GM21717 (cell line): Measurements from ENCODE around the gene CHRM3.
"Not testable (repeated sequence)": the region's sequence is repeated elsewhere in the genome, so short reads cannot be mapped to it uniquely, and the experiment has no call there.

ENCODE experiments used
- ATAC-seq: cut with Tn5 transposase; IDR thresholded peaks from one replicate; pipeline ENCODE4 v1.9.1; 2021; ENCODE audit warnings: mild to moderate bottlenecking, moderate library complexity; ENCODE audit not compliant: unreplicated experiment

Gene CHRM3

DNA sequence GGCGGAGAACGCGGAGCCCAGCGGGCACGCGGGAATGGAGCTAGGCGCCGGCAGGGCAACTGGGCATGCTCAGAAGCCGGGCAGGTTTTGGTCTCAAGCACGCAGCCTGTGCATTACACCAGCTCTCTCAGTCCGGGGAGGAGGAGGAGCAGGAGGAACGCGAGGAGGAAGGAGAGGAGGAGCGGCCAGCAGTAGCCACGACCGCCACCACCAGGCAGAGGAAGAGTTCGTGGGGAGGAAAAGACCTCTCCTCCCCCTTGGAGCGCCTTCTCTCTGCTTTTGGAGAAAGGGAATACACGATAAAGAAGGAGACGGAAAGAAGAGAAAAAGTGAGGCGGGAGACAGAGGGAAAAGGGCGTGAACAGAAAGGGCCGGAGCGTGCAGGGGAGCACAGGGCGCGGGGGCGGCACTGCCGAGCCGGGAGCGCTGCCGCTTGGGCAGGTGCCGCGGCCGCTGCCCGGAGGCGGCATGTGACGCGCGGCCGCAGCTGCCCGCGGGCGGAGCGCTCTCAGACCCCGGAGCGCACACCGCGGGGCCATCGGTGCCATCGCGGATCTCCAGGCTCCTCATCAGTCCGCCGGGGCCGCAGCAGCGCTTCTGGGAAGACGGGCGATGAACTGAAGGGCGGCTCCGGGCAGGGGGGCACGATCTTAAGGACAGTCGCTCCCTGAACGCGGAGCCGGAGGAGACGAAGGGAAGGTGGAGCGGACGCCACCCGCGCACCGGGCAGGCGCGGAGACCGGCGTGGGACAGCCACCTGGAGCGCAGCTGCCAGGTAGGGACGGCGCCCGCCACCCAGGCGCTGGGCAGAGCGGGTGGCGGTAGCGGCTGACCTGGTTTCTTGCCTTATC lies at the start of gene CHRM3:
Gene CHRM3, plus strand, starts transcription at position 116 of the 851 bp plus-strand sequence. CDS start 520,884 bp downstream, outside the sequence.
- ATAC-seq, result no peak

DNA sequence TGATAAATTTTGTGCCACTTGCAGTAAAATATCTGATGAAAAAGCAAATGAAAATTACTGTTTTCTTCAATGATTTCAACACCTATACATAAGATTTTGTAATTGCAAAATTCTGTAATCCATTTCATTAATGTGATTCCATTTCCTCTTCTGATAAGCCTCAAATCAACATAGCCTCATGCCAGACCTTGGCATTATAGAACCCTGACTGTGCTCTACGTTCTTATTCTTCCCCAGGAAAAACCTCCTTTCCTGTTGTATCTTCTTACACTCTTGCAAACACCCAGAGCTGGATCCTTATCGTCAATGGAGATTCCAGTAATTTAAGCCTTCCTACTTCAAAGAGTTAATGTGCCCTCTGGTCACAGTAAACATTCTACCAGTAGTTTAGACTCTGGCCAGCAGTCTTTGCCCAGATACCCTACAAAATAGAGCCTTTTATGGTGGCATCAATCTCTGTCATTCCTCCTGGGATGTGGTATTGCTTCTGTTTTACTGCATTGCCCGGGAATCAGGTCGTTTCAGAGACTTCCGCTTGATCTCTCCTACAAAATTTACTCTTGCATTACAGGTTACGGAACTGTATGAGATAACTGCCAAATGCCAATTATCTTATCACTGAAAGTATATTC lies 48.5 kb upstream of the CHRM3 start:
- no peak for ATAC-seq

DNA sequence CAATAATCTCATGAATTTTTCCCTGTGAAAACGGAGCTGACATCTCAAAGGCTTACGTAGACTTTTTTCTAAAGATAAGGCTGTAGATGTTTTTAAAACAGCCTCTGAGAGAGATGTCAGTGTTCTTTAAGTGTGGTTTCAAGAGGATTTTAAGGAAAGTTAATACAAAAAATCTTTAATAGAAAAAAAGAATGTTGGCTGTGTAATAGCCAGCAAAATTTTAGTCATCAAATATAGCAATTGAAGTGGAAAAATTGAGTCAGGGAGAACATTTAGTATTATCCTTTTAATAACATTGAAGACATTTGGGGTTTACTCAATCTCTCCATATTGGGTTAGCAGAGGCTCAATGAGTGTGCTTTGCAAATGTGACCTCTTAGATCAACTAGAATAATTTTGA lies 38.6 kb upstream of the CHRM3 start:
- no peak for ATAC-seq

DNA sequence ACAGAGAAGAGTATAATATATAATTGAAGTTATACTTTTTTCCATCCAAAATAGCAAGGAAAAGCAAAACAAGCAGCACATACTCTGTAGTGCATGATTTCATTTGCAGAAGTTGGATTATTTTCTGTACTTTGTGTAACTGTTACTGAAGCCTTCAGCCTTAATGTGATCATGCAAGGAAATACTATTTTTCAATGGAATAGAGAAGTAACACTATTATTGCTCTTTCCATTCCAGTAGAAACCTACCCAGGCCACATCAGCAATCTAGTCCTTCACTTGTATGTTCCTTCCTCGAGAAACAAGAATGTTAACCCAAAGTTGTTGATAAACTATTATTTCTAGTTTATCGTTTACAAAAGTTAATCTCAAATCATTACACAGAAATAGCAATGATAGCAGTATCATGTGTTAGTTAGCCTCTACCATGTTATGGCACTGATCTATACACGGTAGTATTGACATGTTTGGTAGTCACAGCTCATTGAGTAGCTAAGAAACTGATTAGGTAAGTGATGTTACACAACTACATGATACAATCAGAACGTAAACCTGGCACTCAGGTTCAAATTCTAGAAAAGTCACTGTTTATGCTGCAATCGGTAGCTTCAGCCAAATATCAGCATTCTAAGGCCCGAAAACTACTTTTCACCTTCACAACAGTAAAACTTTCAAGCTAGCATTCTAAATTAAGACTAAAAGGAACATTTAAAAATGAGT lies 37.6 kb upstream of the CHRM3 start:
- no peak for ATAC-seq

DNA sequence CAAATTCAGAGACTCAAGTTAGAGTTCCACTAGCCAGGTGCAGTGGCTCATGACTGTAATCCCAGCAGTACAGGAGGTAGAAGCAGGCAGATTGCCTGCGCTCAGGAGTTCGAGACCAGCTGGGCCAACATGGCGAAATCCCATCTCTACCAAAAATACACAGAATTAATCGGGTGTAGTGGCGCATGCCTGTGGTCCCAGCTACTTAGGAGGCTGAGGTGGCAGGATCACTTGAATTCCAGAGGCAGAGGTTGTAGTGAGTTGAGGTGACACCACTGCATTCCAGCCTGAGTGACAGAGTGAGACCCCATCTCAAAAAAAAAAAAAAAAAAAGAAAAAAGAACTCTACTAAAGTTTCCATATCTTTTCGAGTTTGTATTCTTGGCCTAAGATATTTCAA lies 36.7 kb upstream of the CHRM3 start:
- ATAC-seq, result no peak

DNA sequence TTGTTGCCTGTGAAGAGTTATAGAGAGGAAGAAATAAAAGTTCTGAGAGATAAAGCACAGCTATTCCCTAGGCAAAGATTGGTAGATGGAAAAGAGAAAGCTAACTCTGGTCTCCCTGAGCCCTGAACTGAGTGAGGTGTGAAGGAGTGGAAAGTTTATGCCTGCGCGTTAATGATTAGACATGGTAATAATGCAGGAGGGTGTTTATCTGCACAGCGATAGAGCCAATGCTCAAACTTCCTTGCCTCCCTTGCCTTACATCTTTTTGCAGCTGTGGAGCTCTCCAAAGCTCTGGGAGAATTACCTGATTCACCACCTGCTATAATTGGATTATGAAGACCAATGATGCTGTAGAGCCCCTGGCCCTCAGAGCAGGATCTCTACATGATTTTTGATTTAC lies 32.8 kb upstream of the CHRM3 start:
- ATAC-seq, result no peak

DNA sequence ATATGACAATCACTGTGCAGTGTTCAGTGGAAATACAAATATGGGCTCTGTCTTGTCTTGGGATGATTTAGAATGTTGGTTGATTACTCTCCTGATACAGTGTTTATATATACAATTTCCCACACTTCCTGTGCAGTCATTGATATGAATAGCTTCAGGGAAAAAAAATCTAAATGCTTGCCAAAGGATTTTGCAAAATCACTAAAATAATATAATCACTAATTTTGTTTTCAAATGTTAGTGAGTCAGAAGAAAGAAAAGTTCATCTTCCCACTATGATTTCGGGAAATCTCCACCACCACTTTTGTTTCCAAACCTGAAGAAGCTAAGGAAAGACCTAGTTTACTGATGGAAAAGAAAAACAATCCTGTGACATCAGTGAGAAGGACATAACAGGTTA lies 32.1 kb upstream of the CHRM3 start:
- ATAC-seq, result no peak

DNA sequence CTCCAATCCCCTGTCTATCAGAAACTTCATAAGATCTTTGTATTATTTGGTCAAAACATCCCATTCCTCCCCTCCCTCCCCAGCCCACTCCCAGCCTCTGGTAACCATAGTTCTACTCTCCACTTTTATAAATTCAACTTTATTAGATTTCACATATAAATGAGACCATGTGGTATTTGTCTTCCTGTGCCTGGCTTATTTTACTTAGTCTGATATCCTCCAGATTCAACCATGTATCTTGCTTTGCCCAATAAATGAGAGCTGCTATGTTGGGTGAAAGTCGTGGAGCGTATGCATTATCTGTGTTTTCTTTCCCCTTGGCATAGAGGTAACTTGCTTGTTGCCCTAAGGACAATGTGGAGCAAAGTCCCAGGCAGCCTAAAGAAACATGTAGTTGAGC lies 28.5 kb upstream of the CHRM3 start:
- ATAC-seq, result no peak

DNA sequence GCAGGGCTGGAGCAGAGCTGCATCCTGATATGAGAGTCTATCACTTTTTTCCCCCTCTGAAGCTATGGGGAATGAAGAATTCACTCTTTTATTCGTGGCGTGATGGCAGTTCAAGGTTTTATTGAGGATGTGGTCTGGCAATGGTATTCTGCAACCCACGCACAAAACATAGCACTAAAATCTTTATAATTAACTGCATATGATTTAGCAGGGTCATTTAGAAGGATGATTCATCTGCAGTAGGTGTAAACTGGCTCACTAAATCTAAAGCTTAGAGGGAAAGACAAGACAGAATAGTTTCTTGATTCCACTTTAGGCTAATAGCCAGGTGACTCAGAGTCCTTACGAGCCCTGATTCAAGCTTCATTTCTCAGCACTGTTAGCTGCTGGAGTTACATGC lies 25.0 kb upstream of the CHRM3 start:
- ATAC-seq, result no peak

DNA sequence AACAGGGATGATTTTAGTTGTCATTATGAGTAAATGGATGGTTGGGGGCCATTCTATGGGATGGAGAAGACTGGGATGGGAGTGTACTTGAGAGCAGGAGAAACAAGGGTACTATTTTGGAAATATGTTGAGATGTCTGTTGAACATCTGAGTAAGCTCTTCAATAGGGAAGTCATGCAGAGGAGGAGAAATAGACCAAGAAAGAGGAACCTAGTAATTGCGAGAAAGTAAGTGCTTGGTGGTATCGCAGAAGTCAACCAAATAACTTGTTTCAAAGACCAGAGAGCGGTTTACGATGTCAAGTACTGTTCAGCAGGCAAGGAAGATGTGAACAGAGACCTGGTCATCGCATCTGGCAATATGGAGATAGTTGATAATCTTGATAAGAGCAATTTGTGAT lies 22.4 kb upstream of the CHRM3 start:
- no peak for ATAC-seq

DNA sequence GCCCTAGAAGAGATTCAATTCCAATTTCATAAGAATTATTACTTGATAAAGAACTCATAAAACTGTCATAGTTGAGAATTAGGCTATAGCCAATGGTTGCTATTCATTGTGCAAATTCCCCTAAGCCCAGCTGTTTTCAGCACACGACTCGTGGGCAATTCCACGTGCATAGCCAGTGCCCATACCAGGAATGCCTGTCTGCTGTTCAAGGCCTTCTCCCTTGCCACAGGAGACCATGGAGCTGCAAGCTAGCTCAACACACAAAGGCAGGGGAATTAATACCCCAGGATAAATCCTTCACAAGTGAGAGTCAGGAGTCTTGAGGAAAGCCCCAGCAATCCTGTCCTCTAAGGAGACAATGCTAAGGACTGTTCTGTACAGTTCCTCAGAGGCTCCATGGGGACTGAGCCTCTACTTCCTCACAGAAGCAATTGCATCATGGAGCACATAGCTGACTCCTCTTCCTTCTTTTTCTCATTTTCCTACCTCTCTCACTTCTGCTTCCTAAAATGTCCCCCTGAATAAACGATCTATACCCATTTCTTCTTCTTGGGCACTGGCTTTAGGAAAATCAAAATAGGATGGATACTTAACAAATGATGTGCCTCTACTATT lies 19.1 kb upstream of the CHRM3 start:
- ATAC-seq, result no peak

DNA sequence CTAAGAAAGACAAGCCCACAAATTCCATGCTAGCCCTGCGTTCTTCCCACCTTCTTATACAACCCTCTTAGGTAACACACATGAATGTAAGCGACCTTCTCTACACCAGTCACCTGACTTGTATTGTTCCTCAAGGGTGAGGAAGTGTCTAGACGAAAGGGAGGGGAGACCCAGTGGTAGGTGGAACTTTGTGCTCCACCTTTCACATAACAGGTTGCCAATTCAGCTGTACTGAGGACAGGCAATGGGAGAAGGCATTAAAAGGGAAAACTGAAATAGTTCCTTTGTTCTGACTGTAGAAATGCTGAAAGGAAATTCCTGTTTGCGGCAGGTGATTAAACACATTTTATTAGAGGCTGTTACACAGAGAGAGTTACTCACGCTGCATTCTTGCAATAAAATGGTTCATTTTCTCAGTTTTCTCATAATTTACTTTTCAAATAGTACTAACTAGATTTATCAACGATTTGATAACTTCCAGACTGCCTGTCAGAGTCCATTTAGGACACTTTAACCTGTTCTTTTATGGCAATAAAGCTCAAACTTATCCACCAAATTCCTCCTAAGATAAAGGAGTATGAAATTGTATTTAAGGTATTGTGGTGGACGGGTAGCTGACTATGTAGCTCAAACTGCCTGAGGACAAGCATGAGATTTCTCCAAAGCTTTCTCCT lies 17.8 kb upstream of the CHRM3 start:
- no peak for ATAC-seq

DNA sequence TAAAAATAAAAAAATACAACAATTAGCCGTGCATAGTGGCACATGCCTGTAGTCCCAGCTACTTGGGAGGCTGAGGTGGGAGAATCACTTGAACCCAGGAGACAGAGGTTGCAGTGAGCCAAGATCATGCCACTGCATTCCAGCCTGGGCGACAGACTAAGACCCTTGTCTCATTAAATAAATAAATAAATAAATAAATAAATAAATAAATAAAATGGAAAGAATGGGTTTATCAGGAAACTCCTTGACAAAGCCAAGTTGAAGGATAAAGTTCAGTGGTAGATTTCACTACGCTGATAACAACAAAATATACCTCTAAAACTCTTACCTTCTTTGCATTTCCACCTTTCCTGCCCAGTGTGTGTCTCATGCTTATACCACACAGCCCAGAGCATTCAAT lies 15.5 kb upstream of the CHRM3 start:
- not testable (repeated sequence) for ATAC-seq

DNA sequence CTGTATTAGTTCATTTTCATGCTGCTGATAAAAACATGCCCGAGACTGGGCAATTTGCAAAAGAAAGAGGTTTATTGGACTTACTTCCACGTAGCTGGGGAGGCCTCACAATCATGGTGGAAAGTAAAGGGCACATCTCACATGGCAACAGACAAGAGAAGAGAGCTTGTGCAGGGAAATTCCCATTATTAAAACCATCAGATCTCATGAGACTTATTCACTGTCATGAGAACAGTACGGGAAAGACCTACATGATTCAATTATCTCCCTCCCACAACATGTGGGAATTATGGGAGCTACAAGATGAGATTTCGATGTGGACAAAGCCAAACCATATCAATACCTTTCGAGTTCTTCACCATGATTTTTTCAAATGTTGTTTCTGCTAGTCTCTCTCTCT lies 3.7 kb upstream of the CHRM3 start:
- no peak for ATAC-seq

DNA sequence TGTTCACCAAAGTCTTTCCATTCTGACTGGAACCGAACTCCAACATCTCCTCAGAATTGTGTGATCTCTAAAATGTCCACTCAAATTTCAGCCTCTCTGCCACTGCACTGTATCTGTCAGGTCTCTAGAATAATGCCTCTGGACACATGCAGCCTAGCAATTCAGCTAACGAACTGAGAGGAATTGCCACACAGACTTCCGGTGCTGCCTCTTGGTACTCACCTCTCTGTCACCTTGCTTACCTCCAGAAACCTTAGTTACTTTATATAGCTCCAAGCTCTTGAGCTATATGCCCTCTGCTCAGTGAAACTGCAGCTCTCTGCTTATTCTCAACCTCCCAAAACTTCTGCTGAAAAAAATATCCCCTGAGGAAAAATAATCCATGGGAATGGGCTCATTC lies 2.7 kb upstream of the CHRM3 start:
- ATAC-seq, result no peak

DNA sequence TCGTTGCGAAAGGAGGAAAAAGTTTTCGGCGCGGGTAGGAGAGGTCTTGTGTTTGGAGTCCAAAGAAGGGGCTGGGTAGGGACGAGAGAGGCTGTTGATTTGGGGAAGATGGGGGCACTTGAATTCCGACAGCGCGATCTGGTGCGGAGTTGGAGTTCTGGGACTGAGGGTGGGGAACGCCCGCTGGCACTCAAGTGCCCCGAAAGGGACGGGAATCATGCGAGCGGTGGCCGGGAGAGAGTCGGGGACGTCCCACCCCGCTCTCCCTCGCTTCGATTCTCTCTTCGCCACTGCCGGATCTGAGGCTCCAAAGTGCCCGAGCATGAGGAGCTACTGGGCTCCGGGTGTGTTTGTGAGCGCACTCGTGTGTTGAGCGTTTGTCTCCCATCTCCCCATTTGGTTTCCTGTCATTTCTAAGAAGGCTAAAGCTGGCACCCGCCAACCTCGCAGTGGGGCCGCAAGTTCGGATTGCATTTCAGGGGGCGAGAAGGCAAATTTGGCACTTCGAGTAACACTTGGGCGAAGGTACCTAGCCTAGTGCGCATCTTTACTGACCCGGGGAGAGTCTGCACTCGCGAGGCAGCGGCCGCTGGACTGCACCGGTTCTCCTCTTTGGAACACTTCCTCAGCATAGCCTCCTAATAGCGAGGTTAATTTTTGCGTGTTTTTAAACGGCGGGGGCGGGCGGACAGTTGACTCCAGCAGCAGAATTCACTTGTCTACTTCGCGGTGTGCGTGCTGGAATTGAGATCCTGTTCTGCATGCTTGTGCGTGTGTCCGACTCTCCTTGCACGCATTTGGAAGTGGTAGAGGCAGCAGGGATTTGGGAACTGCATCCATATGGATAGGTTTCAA lies 1.2 kb downstream of the CHRM3 start:
- no peak for ATAC-seq

DNA sequence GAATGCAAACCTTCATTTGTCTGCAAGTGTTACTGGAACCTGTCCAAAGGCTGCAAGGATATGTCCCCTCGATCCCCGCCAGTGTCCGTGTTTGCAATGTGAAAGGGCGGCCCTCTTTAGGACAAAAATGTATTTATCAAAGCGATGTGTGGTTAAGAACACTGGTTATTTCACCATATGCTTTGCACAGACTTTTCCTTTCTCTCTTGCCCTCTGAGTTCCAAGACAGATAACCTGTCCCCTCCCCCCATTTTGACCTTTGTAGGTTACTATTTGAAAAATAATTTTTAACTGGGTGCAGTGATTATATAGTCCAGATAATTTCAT lies 1.8 kb downstream of the CHRM3 start:
- no peak for ATAC-seq

DNA sequence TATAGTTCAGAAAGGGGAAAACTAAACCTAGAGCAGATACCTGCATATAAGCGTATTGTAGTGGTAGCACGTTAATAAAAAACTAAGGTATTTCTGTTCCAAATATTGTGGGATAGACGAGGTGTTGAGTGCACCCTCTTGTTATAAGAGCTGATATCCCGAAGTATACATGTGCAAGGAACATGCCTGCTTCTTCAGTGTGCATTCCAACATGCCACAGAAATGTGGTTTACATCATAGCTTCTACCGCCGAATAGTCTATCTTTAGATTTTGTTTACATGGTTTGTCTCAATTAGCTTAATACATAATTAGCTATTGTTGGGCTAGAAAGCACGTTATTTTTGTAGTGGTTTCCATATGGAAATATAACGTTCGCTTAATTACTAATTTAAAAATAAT lies 2.2 kb downstream of the CHRM3 start:
- no peak for ATAC-seq

DNA sequence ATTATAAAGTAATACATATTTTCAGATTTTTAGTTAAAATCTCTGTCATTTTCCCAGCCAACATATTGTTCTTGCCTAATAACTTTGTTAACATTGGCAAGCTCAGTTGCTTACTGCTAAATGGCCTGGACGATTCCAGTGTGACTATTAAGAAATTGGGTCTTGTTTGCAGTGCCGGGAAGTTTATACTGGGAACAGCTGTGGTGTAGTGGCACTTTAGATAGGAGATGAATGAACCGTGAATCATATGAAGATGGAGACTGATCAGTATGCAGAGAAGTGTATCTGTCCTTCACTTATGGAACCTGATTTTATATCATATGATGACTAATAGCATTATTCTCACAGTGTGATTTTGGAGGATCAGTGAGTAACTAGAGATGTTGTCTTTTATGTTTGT lies 3.3 kb downstream of the CHRM3 start:
- ATAC-seq, result no peak

DNA sequence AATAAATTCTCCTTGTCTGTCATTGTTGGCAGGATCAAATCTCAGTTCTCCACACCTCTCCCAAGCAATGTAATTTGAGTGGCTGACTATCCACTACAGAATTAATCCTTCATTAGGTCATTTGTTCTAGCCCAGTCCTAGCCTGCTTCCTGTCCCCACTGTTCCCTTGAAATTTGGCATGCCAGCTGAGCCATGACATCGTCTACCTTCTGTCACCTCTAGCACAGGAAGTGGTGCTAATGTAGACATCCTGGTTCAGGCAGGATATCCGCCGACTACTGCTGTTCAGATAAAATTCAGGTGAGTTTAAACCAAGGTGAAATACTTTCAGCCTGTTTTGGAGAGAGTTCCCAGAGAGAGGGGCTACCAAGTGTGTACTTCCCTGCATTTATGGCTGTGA lies 5.9 kb downstream of the CHRM3 start:
- no peak for ATAC-seq
